HL-60 (cell line): Measurements from ENCODE around the gene ZFAND2B.
A peak's percentile ranks its signal among the peaks of the same experiment; 100 is the strongest.

ENCODE experiments used
- DNase-seq, 2 experiments: peaks; one replicate each; pipeline ENCODE4 v3.0.0-alpha.2; 2010 to 2020; ENCODE audit warnings: low read depth in 1 of 2, low spot score in 1 of 2
- H3K27ac ChIP-seq: fragments of 250-450 bp; sonication (Bioruptor Pico); replicated peaks from 2 replicates; pipeline ENCODE4 v1.5.1; 2020; ENCODE audit warnings: mild to moderate bottlenecking, moderate library complexity
- H3K27me3 ChIP-seq: fragments of 250-450 bp; sonication (Bioruptor Pico); 2 replicates; pipeline ENCODE4 v1.5.1; 2021; ENCODE audit warnings: mild to moderate bottlenecking, moderate library complexity; ENCODE audit not compliant: insufficient read depth, poor library complexity, severe bottlenecking
- H3K4me3 ChIP-seq: replicated peaks from 2 replicates; pipeline ENCODE4 v1.5.1; 2011; ENCODE audit warnings: mild to moderate bottlenecking, control low read depth, low read length; ENCODE audit not compliant: insufficient read depth
- GABPA ChIP-seq: IDR thresholded peaks from 2 replicates; pipeline ENCODE4 v1.6.1; 2012; ENCODE audit warnings: low read depth
- POLR2AphosphoS5 ChIP-seq: IDR thresholded peaks from 2 replicates; pipeline ENCODE4 v1.6.1; 2012; ENCODE audit warnings: low read depth
- SPI1 ChIP-seq: IDR thresholded peaks from 2 replicates; pipeline ENCODE4 v1.6.1; 2012; ENCODE audit warnings: low read depth, mild to moderate bottlenecking, borderline replicate concordance
- TF ChIP-seq, protein P1 (sequence below): IDR thresholded peaks from 2 replicates; pipeline ENCODE4 v1.6.1; 2012; ENCODE audit warnings: low read depth; ENCODE audit not compliant: insufficient replicate concordance
- TF ChIP-seq, protein P2 (sequence below): IDR thresholded peaks from one replicate; pipeline ENCODE4 v1.5.1; 2011; ENCODE audit warnings: low read length, control low read depth, inconsistent platforms; ENCODE audit not compliant: insufficient read depth

The ZFAND2B gene

DNA sequence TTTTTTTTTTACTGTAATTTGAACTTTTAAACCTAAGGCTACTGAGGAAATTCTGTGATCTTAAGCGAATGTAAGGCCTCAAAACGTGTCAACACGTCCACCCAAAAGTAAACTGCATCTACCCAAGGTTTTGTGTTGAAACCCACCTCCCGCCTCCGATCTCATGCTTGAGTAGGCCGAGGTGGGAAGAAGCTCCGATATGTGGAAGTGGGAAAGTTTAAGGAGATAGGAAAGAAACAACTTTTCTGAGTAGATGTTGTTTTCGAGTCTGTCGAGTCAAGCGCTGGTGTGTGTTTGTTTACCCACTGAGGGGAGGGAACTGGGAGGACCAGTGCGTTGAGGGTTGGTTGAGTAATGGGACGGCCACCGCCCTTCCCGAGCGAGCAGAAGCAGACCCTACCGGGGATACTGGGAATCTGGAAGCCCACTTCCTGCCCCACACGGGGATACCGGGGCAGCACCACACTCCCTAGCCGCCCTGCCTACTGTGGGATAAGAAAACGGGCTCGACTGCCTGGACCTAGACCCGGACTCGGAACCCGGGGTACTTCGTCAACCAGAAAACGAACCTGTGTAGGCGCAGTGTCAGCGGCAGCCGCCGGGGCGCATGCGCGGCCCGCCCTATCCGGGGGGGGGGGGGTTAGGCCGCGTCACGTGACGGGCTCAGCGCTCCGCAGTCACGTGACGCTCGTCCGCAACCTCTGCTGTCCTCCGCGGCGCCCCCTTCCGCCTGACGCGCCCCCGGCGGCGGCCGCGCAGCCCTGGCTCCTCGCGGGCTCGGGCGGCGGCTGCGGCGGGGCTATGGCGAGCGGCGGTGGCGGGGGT lies 28.8 kb upstream of the ZFAND2B start, which contains the start of gene RETREG2:
RETREG2 (plus strand) TSS at position 724 of the 825 bp plus-strand sequence; CDS start at position 802, 78 bp downstream.
- Histone ChIP-seq H3K4me3 (peak within 1 kb of the TSS; percentile 79), H3K27ac (peak within 1 kb of the TSS; percentile 91), H3K27me3 (no peaks in the 10 kb centered on the region)
- no peak for TF ChIP-seq GABPA
- TF ChIP-seq POLR2AphosphoS5 = peak; percentile 52; the same call in 1 of the 2 replicates
- TF ChIP-seq, protein P1, sequence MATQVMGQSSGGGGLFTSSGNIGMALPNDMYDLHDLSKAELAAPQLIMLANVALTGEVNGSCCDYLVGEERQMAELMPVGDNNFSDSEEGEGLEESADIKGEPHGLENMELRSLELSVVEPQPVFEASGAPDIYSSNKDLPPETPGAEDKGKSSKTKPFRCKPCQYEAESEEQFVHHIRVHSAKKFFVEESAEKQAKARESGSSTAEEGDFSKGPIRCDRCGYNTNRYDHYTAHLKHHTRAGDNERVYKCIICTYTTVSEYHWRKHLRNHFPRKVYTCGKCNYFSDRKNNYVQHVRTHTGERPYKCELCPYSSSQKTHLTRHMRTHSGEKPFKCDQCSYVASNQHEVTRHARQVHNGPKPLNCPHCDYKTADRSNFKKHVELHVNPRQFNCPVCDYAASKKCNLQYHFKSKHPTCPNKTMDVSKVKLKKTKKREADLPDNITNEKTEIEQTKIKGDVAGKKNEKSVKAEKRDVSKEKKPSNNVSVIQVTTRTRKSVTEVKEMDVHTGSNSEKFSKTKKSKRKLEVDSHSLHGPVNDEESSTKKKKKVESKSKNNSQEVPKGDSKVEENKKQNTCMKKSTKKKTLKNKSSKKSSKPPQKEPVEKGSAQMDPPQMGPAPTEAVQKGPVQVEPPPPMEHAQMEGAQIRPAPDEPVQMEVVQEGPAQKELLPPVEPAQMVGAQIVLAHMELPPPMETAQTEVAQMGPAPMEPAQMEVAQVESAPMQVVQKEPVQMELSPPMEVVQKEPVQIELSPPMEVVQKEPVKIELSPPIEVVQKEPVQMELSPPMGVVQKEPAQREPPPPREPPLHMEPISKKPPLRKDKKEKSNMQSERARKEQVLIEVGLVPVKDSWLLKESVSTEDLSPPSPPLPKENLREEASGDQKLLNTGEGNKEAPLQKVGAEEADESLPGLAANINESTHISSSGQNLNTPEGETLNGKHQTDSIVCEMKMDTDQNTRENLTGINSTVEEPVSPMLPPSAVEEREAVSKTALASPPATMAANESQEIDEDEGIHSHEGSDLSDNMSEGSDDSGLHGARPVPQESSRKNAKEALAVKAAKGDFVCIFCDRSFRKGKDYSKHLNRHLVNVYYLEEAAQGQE = peak; percentile 50
- TF ChIP-seq, protein P2, sequence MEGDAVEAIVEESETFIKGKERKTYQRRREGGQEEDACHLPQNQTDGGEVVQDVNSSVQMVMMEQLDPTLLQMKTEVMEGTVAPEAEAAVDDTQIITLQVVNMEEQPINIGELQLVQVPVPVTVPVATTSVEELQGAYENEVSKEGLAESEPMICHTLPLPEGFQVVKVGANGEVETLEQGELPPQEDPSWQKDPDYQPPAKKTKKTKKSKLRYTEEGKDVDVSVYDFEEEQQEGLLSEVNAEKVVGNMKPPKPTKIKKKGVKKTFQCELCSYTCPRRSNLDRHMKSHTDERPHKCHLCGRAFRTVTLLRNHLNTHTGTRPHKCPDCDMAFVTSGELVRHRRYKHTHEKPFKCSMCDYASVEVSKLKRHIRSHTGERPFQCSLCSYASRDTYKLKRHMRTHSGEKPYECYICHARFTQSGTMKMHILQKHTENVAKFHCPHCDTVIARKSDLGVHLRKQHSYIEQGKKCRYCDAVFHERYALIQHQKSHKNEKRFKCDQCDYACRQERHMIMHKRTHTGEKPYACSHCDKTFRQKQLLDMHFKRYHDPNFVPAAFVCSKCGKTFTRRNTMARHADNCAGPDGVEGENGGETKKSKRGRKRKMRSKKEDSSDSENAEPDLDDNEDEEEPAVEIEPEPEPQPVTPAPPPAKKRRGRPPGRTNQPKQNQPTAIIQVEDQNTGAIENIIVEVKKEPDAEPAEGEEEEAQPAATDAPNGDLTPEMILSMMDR = no peak
- DNase-seq = peak; percentile 76 to 90

DNA sequence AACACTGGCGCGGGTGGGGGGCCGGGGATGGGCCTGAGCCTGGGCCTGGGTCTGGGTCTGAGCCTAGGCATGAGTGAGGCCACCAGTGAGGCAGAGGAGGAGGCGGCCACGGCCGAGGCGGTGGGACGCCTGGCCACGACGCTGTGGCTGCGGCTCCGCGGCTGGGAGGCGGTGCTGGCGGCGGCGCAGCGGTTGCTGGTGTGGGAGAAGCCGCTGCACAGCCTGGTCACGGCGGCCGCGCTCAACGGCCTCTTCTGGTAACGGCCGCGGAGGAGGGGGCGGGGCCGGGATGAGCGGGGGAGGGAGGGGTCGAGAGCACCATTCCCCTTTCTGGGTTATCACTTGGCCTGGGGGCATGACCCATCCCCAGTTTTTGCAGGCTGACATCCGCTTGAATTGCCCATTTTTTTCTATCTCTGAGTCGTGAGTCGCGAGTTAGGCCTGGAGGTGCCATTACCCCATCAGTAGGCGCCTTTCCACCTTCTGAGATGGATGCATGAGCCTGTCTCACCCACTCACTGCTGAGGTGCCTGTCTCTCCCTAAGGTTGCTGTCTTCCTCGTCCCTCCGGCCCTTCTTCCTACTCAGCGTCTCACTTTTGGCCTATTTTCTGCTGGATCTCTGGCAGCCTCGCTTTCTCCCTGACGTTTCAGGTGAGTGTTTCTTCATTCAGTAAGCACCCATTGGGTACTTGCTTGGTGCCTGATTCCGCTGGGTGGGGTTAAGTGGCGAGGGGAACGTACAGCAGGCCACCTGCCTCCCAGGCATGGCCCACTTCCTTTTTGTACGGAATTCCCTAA lies 28.0 kb upstream of the ZFAND2B start:
- TF ChIP-seq POLR2AphosphoS5 (0 out of 2 replicates have a peak, but pooled peaks have one; percentile 16), SPI1 (peak; percentile 13; the same call in 1 of the 2 replicates)
- TF ChIP-seq, protein P2 = no peak
- DNase-seq = peak in 1 of 2 experiments; percentile 49
- Histone ChIP-seq H3K27me3 (no peaks in the 10 kb centered on the region), H3K27ac (peak overlapping the region; percentile 91), H3K4me3 (peak overlapping the region; percentile 79)

DNA sequence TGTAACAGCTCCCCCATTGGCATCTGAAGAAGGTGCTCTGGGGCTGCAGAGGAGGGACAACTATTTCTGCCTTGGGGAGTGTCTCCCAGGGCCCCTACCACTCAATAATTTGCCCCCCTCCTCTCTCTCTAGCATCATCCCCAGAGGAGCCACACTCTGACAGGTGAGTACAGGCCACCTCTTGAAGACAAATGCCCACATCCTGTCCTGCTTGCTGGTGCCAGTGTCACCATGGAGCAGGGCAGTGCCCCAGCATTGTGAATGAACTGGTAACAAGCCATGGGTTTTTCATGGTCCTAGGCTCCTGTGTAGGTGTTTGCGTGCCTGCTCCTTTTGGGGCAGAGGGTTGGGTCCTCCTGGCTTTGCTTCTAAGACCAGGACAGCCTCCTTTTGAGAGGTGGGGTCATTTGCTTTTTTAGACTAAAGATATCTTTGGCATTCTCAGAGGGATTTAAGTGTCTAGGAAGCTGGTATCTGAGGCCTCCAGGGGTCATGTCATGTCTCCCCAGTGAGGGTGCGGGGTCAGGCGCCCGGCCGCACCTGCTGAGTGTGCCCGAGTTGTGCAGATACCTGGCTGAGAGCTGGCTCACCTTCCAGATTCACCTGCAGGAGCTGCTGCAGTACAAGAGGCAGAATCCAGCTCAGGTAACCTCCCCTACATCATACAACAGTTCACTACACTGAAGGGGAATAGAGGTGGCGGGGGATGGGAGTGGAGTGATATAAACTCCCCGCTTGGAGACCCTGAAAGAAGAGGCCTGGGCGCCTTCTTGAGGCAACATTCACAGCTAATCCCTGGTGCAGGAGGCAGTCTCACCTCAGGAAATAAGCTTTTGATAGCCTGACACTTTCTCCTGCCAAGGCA lies 26.7 kb upstream of the ZFAND2B start:
- no peaks in the 10 kb centered on the region for H3K27me3 ChIP-seq
- no peak for DNase-seq
- TF ChIP-seq GABPA (no peak), SPI1 (no peak), POLR2AphosphoS5 (no peak)
- TF ChIP-seq, protein P1 = no peak
- TF ChIP-seq, protein P2 = no peak
- 0 out of 2 replicates have a peak overlapping the region, but pooled peaks have one; percentile 9 for H3K27ac ChIP-seq
- peak overlapping the region; percentile 79; the same call in 1 of the 2 replicates for H3K4me3 ChIP-seq
